Fibroblast of pulmonary artery (primary cell): Measurements from ENCODE around the gene GALNT11.

Experiments
- DNase-seq: peaks from one replicate; pipeline ENCODE4 v3.0.0-alpha.2; 2010; ENCODE audit warnings: low read depth
- H3K4me3 ChIP-seq: replicated peaks from 2 replicates; pipeline ENCODE4 v1.5.1; 2011; ENCODE audit warnings: low read depth, mild to moderate bottlenecking, control low read depth, low read length, moderate library complexity
- TF ChIP-seq, protein P1 (sequence below): IDR thresholded peaks from 2 replicates; pipeline ENCODE4 v1.5.1; 2011; ENCODE audit warnings: mild to moderate bottlenecking, control low read depth, low read length, inconsistent platforms; ENCODE audit errors: missing control alignments

GALNT11 gene

DNA sequence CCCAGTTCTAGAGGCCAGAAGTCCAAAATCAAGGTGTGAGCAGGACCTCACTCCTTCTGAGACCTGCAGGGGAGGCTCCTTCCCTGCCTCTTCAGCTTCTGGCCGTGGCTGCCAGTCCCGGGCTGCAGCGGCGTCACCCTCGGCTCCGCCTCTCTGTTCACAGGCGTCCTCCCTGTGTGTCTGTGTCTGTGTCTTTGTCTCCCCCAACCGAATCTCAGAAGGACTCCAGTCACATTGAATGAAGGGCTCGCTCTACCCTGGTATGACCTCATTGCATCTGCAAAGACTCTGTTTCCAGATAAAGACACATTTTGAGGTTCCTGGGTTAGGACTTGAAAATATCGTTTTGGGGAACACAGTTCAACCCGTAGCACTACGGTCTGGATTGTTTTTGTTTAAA, 33.1 kb upstream of the GALNT11 start:
- no peak overlapping the region for H3K4me3 ChIP-seq
- TF ChIP-seq, protein P1, sequence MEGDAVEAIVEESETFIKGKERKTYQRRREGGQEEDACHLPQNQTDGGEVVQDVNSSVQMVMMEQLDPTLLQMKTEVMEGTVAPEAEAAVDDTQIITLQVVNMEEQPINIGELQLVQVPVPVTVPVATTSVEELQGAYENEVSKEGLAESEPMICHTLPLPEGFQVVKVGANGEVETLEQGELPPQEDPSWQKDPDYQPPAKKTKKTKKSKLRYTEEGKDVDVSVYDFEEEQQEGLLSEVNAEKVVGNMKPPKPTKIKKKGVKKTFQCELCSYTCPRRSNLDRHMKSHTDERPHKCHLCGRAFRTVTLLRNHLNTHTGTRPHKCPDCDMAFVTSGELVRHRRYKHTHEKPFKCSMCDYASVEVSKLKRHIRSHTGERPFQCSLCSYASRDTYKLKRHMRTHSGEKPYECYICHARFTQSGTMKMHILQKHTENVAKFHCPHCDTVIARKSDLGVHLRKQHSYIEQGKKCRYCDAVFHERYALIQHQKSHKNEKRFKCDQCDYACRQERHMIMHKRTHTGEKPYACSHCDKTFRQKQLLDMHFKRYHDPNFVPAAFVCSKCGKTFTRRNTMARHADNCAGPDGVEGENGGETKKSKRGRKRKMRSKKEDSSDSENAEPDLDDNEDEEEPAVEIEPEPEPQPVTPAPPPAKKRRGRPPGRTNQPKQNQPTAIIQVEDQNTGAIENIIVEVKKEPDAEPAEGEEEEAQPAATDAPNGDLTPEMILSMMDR, result no peak
- peak; percentile 17 for DNase-seq

DNA sequence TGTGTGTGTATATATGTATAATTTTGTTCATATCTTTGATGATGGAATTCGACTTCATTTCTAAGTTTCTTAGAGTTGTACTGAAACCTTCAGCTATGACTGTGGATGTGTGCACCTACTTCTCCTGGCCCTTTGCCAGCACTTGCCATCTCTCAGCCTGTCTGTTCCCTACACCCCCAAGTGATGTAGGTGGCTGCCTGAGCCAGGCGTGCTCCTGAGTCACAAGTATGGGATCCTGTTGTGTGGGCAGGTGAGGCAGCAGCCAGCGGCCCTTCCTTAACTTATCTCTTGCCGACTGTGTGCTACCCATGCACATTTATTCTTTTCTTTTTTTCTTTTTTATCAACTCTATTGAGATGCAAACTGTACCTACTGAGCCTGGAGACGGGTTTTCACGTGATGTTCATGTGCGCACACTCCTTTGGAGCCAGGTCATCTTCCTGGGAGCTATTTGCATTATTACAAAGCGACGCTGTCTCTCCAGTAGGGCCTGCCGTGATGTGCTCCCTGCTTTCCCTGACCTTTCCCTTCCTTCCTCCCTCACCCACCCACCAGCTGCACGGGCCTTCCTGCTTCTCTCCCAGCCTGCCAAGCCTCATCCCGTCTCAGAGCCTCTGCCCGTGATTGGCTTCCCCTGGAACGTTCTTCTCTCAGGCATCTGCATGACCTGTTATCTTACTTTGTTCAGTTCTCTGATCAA, 31.3 kb upstream of the GALNT11 start:
- TF ChIP-seq, protein P1, result no peak
- no peak for DNase-seq
- H3K4me3 ChIP-seq, result no peak overlapping the region

DNA sequence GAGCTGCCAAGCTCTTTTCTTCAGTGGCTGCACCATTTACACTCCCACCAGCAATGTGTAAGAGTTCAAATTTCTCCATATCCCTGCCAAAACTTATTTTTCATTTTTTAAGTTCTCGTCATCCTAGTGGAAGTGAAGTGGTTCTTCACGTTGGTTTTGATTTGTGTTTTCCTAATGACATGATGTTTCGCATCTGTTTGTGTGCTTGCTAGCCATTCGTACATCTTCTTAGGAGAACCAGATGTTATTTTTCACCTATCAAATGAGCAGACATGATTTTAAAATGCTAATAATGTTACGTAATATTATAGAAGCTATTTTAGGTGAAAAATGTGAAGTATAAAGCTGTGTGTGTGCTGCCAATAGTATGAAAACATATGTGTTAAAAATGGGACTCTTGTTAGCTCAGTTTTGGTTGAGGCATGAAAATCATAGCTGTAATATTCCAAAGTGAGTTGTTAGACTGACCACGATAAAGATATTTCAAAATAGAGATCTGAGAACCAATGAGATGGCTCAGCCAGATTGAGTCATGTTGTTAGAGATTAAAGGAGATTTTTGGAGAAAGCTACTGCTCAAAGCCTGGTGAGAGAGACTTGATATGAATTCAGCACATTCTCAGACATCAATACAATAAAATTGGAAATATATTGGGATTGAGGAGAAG, 25.9 kb upstream of the GALNT11 start:
- H3K4me3 ChIP-seq, result no peak overlapping the region
- TF ChIP-seq, protein P1, result no peak
- peak; percentile 37 for DNase-seq

DNA sequence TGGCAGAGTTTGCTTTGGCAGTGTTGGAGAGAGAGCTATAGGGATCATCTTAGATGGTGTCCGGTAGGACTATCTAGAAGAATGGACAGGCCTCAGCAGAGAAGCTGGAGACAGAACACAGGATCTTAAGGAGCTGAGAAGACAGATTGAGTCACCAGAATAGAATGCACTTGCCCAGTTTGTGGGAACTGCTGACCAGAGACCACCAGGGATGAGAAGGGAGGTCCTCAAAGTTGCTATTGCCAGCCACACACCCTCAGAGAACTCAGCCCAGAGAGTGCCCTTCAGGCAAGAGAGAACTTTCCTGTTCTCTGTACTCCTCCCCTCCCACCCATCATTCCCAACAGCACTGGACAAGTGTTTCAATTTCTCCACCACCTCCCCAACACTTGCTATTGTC, 25.3 kb upstream of the GALNT11 start:
- TF ChIP-seq, protein P1, result no peak
- DNase-seq, result no peak
- H3K4me3 ChIP-seq, result no peak overlapping the region

DNA sequence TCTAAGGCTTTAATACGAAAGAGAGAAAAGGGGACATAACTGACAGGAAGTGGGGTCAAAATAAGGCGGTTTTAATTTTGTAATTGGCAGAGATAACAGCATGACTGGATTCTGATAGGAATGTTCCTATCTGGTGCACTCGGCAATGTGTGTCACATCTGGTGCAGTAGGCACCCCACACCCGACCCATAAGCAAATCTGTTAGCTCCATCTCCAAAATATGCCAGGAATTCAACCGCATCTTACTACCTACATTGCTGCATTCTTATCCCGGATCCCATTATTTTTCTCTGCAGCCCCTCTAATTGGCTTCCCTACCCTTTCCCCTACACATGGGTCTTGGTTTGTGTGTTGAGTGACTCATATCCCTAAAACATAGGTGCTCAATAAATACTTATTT, 19.1 kb upstream of the GALNT11 start:
- no peak for DNase-seq
- no peak overlapping the region for H3K4me3 ChIP-seq
- TF ChIP-seq, protein P1, result no peak

DNA sequence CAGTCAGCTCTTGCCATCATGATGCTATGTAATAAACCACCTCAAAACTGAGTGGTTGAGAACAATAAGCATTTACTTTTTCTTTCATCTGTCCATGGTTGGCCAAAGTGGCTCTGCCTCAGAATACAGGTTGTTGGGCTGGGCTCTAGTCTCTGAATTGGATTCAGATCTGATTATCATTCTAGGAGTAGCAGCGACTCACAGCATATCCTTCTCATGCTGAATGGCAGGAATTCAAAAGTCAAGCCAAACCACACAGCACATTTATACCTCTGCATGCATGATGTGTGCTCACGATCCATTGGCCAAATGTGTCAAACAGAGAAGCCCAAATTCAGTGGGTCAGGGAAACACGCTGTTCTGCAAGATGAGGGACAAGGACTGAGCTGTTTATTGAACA, 13.6 kb upstream of the GALNT11 start:
- TF ChIP-seq, protein P1, result no peak
- no peak overlapping the region for H3K4me3 ChIP-seq
- no peak for DNase-seq

DNA sequence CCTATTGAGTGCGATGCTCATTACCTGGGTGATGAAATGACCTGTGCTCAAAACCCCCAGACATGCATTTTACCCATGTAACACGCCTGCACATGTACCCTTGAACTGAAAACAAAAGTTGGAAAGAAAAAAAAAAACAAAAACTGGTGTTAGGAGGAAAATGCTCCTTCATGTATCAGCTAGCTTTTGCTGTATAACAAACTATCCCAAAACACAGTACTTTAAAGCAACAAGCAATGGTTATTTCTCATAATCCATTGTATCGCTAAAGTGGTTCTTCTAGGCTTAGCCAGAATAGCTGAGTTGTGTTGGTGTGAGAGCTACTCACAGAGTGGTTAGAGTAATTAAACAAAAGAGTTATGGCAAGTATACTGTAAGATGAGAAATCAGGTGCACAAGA, 12.2 kb upstream of the GALNT11 start:
- DNase-seq, result no peak
- TF ChIP-seq, protein P1, result no peak
- H3K4me3 ChIP-seq, result no peak overlapping the region
